OCI-M1 (cell line): ENCODE data around the gene NDUFS7.

ENCODE experiments used
- DNase-seq: peaks from one replicate; lab custom pipeline; 2025; lab: John Stamatoyannopoulos, UW

Gene NDUFS7

DNA sequence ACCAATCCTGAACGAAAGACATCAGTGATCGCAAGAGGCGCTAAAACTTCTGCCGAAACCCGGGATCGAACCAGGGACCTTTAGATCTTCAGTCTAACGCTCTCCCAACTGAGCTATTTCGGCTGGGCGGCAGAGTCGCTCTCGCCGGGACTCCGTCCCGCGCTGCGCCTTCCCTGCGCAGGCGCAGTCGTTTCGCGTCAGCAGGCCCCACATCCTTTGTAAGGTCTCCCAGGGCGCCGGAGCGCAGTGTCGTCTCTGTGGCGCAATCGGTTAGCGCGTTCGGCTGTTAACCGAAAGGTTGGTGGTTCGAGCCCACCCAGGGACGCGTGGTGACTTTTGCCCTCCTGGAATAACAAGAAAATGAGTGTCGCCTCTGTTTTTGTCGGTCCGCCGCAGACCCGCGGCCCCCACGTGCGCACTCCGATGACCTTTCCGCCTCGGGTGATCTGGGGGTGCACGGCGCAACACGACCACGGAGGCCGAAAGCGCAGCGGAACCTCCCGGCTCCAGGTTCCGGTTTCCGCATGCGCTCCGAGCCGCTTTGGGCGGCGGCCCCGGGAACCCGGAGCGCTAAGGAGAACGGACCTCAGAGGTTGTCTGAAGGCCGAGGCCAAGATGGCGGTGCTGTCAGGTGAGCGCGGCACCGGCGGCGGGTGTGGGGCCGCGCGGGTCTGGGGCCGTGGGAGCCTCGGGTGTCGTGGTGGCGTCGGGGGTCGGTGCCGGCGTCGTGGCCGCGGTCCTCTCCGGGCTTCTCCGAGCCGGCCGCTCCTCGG is at the start of gene NDUFS7:
NDUFS7 (plus strand) TSS at position 596 of the 773 bp plus-strand sequence; CDS start at position 616, 20 bp downstream.
- peak; percentile 97 for DNase-seq

DNA sequence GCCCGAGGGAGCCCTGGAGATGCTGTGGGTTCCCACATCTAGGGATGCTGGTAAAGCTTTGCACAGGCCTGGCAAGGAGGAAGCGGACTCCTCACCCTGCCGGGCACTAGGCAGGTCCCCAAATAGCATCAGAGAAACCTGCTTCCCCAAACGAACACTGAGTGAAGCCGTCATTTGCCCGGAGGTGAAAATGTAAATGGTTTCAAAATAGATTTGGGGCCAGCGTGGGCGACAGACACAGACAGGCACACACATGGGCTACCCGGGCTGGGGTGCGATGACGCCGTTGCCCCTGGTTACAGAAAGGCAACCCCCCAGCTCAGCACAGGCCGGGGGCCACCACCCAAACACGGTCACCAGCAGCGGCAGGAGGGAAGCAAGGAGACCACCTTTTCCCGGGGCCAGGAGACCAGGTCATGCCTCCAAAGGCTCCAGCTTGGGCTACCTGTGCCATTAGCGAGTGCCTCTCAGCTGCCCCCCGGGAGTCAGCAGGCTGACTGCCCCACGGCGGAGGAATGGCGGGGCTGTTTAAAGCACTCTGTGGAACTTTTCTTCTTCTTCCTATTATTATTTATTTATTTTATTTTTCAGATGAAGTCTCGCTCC is 47.5 kb upstream of the NDUFS7 start:
- DNase-seq = no peak

DNA sequence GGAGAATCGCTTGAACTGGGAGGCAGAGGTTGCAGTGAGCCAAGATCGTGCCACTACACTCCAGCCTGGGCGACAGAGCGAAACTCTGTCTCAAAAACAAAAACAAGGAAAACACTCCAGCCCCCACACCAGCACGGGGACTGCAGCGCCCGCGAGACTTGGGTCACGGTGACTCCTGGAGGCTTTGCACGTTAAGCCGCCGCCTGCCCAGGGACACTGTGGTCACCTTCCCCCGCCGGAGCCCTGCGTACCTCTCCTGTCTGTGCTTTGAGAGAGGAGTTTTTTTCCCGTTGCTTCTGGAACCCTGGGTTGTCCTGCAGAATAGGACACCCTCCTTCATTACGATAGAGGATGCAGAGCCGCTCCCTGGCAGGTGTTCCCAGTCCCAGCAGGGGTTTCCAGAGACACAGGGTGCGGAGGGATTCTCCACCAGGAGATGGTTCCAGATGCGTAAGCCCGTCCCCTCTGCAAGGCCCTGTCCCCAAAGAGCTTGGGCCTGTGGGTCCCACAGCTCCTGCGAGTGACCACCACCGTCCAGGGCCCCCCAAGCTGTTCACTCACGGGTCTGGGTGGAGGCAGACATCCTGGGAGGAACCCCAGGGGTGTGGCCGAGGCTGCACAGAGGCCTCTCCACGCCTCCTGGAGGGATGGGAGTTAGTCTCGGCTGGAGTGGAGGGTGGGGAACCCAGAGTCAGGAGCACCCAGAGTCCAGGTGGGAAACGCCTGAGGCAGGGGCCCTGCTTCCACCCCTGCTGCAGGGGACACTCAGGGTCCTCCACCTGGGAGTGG is 42.8 kb upstream of the NDUFS7 start:
- DNase-seq = no peak

DNA sequence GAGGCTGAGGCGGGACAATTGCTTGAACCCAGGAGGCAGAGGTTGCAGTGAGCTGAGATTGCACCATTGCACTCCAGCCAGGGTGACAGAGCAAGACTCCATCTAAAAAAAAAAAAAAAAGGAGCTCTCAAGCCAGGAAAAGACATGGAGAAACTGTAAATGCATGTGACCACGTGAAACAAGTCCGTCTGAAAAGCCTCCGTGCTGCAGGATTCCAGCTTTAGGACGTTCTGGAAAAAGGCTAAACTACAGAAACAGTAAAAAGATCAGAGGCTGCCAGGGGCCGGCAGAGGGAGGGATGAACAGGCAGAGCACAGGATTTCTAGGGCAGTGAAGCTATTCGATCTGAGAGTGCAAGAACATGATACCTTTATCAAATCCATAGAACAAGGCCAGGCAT is 40.7 kb upstream of the NDUFS7 start:
- no peak for DNase-seq

DNA sequence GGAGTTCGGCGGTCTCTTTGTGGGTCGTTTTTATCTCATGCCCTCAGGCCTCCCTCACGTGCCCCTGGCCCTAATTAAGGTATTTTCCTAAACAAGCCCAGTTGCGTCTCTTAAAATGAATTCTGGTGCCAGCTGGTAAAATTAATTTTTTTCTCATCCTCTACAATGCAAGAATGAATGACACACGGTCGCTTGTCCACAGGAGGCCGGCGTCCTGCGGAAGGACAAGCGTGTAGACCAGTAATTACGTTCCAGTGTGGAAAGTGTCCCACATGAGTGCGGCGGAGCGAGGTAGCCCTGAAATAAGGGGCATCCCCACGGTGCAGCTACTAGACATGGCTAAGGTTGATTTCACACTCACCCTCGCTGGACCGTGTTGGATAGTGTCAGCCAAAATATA is 34.5 kb upstream of the NDUFS7 start:
- no peak for DNase-seq

DNA sequence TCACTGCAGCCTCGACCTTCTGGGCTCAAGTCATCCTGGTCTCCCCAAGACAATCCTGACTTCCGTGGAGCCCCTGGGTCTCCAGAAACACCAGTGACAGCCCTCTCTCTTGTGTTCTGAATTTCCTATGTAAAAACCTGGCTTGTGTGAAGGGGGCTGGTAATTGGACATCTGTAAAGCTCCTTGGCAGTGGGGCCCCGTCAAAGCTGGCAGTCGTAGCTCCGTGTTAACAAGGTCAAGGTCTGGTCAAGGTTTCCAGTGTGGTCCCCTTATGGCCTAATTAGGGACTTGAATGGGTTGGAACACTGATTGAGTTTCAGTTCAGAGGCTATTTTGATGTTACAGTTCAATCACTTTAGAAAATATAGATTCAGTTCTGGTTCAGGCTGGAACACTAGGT is 32.8 kb upstream of the NDUFS7 start:
- no peak for DNase-seq

DNA sequence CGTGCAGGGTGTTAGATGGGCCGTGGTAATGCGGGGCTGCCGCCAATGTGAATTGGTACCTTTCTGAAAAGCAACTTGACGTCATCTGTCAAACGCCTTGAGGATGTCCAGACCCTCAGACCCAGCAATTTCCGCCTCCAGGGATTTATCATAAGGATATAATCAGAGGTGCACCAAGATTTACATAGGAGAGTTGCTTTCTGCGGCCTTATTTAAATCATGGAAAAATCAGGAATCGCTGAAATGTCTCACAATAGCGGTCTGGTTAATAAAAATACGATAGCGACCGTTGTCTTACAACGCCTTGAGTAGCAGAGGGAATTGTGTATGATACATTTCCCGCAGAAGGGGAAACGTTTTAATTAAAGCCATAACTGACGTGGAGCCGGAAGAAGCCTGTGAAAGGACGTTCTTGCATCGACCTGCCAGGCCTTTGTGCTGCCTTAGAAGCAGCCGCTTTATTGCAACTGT is 32.3 kb upstream of the NDUFS7 start:
- DNase-seq = no peak

DNA sequence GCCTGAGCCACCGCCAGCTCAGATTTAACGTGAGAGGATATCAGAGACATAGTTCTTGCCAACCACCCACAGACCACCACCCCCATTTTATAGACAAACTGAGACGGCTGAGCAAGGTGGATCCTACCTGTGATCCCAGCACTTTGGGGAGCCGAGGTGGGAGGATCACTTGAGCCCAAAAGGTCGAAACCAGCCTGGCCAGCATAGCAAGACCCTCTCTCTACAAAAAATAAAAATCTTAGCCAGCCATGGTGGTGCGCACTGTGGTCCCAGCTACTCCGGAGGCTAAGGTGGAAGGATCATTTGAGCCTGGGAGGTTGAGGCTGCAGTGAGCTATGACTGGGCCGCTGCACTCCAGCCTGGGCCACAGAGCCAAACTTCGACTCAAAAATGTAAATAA is 30.6 kb upstream of the NDUFS7 start:
- DNase-seq = no peak

DNA sequence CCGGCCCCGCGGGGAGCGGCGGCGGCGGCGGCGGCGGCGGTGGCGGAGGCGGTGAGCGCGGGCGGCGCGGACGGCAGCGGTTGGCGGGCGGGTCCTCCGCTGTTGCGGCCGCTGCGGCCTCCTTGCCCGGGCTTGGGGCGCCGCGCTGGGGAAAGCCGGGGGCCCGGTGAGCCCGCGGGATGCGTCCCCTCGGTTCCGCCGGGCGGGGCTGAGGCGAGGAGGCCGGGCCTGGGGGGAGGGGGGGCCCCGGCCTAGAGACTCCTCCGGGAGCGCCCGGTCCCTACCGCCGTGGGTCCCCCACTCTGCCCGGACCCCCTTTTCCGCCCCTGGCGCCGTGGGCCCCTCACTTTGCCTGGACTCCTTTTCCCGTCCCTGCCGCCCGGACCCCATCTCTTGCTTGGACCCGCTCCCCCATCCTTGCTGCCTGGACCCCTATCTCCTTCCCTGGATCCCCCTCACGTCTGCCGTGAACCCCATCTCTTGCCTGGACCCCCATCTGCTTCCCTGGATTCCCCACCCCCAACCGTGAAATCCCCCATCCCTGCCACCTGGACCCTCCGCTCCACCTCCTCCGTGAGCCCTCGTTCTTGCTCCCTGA is 28.6 kb upstream of the NDUFS7 start:
- DNase-seq = no peak

DNA sequence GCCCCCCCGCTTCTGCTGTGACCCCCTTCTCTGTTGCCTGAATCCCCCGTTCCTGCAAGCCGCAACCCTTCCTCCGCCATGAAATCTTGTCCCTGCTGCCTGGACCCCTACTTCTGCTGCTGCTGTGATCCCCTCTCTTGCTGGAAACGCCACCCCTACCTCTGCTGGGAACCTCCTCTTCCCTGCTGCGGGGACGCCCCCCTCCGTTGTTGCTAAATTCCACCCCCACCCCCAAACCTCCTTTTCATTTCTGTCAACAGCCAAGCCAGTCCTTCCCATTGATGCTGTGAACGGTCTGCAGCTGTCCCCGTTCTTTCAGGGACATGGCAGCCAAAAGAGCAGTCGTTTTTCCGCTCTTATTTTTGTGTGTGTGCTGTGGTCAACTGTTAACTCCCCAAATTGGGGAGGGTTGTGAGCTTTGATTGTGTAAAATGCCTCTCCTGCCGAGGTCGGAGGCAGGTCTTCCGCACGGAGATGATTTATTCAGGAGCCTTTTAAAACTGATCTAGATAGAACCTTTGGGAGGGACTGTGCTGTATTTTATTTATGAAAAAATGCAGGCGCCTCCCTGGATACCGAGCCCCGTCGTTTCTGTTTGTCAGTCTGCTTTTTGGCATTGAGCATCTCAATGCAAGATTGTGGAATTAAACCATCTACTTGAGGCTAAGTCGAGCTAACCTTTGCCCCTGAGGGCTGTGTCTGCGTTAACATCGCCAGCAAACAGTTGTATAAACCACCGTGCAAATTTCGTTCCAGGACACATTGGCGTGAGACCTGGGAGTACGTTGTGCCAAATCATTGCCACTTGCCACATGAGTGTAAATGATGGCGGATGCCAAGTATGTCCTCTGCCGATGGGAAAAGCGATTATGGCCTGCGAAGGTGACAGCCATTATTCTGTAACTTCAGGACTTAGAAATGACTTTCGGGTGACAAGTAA is 27.9 kb upstream of the NDUFS7 start:
- DNase-seq = peak; percentile 2

DNA sequence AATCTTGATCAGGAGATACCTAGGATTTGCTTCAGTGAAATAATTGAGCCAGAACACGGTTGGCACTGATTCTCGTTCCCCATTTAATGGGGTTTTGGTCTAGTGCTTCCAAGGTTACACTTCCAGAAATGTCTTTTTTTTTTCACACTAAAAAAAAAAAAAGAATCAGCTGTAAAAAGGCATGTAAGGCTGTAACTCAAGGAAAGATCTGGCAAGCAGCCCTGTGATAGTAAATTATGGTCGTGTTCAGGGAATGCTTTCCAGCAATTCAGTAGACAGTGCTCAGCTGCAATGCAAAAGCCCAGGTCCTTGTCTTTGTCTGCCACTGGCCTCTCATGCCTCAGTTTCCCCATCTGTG is 27.2 kb upstream of the NDUFS7 start:
- no peak for DNase-seq

DNA sequence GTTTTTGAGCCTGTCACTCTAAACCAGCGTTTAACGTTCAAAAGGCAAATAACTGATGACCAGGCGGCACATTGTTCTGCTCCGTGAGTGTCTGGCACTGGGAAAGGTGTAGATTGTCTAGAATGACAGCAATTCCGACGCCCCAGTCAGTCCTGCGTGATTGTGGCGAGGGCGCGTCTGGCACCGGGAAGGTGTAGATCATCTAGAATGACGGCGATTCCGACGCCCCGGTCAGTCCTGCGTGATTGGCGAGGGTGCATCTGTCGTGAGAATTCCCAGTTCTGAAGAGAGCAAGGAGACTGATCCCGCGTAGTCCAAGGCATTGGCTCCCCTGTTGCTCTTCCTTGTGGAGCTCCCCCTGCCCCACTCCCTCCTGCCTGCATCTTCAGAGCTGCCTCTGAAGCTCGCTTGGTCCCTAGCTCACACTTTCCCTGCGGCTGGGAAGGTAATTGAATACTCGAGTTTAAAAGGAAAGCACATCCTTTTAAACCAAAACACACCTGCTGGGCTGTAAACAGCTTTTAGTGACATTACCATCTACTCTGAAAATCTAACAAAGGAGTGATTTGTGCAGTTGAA is 26.1 kb upstream of the NDUFS7 start:
- no peak for DNase-seq

DNA sequence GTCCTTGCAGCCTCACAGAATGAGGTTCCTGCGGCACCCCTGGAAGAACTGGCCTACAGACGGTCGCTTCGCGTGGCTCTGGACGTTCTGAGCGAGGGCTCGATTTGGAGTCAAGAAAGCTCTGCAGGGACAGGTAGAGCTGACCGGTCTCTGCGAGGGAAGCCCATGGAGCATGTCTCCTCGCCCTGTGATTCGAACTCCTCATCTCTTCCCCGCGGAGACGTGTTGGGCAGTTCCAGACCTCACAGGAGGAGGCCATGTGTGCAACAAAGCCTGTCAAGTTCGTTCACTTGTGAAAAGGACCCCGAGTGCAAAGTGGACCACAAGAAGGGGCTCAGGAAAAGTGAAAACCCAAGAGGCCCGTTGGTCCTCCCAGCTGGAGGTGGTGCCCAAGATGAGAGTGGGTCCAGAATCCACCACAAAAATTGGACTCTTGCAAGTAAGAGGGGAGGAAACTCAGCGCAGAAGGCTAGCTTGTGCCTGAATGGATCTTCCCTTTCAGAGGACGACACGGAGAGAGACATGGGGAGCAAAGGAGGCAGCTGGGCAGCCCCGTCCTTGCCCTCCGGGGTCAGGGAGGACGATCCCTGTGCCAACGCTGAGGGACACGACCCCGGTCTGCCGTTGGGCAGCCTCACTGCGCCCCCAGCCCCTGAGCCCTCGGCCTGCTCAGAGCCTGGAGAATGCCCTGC is 23.4 kb upstream of the NDUFS7 start:
- no peak for DNase-seq

DNA sequence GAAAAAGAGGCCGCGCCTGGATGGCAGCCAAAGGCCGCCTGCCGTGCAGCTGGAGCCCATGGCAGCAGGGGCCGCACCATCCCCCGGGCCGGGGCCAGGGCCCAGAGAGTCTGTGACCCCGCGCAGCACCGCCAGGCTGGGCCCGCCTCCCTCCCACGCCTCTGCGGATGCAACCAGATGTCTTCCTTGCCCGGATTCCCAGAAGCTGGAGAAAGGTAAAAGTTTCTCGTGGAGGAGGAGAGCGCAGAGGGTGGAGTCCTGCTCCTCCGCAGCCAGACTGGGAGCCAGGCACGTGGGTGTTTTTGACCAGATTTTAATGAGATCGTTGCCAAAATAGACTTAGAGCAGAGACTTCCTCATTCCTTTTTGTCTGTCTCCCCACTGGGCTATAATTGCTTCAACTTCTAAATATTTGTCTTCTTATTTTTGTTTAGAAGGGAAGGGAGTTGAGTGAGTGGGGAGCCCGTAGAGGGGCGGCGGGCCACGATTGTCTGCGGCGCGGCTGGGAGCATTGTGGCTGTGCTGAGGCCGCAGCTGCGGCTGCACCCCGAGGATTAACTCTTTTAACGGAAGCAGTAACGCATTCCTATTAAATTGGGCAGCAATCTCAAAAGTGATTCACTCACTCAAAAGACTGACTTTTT is 22.8 kb upstream of the NDUFS7 start:
- DNase-seq = no peak

DNA sequence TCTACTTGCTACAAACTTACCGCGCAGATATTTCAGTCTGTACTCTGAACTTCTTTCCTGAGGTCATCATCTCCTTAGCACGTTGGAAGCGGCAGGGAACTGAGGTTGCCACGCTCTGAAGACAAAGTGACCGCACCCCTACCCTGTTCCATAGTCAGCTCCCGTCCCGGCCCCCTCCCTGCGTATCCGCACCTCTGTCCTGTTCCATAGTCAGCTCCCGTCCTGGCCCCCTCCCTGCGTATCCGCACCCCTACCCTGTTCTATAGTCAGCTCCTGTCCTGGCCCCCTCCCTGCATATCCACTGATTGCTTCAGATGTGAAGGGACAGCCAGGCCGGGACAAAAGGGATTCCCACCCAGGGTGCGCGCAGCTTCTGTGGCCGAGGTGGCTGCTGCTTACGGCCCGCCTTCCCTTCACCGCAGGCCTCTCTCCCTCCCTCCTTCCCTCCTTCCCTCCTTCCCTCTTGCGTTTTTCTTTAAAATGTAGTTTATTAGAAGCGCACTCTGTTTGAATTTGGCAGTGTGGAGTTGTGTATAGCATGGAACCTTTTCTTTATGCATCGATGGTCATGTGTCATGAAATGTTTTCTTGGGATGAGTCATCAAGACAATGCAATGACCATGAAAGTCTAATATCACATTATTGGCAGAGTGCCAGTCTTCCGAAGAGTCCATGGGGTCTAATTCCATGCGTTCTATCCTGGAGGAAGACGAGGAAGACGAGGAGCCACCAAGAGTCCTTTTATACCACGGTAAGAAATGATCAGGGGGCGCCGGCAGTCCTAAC is 21.9 kb upstream of the NDUFS7 start:
- DNase-seq = no peak

DNA sequence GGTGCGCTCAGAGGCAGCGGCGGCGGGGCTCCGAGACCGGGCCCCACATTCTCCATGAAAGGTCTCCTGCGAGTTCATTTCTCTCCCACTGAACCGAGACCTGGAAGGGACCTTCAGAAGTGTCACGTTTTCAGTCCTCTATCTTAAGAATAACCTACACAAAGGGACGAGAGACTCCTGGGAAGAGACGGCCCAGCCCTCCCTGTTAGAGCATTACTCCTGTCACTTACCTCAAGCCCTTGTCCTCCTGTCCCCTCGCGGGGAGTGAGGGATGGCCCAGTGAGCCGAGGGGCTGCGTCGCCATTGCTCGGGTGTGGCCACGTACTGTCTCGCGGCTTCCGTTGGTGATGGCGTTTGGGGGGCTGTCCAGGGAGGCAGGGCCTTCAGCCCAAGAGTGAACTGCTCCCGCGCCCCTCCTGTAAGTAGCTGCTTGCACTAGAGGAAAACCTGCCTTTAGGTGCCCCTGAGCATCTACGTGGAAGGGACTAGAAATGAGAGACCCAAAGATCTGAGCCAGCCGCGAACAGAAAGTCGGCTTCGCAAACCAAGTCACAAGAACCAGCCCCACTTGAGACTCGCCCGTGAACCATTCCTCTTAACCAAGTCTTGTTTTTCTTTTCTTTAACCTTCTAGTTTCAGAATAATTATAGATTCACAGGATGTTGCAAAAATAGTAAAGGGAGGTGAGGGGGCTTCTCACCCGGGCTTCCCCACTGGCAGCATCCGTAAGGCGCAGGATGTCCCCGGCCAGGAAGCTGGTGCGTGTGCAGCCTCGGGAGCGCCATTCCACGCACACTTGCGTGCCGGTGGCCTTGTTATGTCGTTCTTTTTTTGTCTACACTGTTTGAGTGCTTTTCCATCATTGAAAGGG is 21.1 kb upstream of the NDUFS7 start:
- no peak for DNase-seq

DNA sequence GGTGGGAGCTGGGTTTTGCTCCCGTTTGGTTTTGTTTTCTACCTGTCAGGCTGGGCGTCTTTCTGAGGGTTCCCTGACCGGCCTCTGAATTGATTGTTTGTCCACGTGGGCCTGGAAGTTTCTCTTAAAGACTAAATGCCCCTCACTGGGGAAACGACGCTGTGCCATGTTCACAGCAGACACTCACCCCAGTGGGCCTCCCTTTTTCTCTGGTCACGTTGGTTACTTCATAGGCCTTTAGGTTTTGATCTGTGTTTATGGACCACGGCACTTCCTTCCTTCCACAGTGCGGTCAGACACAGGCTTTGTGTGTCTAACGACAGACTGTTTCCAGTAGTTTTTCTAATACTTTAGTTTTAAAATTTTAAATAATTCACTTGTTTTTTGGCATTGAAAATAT is 20.1 kb upstream of the NDUFS7 start:
- no peak for DNase-seq

DNA sequence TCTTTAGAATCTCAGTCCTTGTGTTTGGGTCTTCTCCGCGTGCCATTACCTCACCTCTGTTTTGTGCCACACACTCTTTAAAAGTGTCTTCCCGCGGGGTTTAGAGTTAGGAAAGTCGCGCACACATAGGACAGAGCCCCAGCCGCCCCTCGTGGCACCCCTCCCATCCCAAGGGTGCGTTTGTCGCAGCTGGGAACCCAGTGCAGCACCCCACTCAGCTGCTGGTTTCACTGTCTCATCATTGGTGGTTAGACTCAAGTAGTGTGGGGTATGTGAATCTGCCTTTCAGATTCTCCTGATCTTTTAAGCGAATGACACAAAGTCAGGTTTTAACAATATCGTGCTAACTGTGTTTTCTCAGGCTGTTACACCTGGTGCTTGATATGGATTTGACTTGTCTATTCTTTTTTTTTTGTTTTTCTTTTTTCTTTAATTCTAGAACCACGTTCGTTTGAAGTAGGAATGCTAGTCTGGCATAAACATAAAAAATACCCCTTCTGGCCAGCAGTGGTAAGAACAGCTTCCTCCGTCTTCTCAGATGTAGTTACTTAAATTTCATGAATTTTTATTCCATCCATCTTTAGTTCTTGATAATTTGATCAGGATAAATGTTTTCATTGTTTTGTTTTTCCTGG is 19.5 kb upstream of the NDUFS7 start:
- no peak for DNase-seq
